Cortex of kidney (tissue), 1 donor: ENCODE results near the gene WDR91.

Experiments used
- DNase-seq: peaks from one replicate; lab custom pipeline; 2025; lab: John Stamatoyannopoulos, UW

The WDR91 gene

DNA sequence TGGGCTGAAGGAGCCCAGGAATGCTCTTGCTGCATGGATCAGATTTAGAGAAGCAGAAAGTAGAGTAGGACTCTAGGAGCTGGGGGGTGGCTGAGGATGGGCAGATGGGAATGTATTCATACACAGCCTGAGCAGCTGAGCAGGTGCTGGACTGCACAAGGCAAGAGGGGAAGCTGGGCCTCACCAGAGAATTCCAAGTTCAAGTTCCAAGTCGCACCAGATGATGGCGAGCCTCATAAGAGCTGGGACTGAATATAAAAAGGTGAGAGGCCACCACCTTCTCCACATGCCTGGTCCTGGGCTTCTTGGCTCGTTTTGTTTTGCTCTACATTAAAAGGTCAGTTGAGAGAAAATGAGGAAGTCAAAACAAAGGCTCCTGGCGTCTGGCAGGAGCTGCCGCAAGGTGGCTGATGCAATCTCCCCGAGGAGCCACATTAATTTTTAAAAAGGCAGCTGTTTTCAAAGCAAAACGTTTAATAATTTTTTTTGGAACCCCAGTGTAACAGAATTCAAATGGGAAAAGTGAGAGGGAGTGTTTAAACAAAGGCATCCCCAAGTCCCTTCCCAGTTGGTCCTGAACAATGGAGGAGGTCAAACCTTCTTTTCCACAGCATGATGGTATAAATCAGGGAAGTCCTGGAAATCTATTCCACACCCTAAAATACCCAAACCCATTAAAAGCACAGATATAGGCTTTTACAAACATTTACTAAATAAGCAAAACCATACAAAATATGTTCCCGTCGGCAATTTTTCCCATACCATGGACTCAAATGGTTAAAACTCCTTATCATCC is 50.3 kb downstream of the WDR91 start:
- DNase-seq, result no peak

DNA sequence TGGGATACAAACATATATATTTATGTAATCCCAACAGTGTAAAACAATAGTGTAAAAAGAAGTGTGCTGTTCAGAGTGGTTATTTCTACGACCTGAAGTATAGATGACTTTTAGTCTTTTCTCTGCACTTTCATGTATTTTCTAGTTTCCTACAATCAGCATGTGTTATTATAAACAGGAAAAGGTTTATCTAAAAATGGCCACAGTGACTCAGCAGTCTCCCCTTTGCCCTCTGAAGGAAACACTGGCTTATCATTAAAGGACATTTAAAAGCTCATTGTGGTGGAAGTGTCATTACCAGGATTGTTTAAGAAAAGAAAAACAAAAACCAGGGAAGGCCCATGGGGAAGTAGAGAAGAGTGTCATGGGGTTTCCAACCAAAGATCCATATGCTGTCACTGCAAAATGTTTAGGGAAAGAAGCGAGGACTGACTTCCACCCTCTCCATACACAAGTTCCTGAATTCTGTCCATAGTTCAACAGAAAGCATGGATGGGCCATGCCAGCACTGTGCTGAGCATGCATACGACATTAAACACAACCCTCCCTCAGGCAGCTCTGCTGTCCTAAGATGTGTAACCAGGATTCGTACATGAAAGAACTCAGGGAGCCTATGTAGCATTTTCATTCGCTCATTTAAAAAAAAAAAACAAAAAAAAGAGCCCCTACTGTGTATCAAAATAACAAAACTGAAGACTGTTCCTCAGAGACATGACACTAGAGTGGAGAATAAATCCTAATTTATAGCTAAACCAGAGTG is 51.0 kb downstream of the WDR91 start:
- no peak for DNase-seq

DNA sequence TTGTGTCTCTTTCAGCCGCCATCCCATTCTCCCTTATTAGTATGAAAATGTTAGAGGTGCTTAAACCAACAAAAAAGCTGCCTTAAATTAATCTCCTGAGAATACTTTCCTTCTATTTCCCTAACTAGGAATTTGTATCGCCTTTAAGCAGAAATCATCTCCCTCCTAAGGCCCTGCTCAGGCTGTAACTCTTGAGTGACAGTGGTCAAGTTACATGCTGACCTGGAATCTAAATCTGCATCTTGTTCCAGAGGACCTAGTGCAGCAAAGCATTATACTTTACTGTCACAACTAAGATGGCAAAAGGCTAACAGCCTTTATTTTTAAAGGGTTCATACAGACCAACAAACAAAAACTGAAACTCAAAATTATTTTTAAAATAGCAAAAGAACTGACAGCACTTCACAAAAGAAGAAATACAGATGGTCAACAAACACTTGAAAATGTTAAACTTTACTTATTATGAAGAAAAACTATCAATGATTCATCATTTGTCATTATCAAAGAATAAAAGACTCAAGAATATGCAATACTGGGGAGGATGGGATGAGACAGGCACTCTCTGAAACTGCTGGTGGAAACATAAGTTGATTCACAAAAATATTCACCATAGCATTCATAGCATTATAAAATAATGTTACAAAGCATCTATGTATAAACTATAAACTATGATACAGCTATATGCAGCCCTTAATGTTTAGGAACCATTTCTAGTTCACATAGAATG is 51.8 kb downstream of the WDR91 start:
- no peak for DNase-seq

DNA sequence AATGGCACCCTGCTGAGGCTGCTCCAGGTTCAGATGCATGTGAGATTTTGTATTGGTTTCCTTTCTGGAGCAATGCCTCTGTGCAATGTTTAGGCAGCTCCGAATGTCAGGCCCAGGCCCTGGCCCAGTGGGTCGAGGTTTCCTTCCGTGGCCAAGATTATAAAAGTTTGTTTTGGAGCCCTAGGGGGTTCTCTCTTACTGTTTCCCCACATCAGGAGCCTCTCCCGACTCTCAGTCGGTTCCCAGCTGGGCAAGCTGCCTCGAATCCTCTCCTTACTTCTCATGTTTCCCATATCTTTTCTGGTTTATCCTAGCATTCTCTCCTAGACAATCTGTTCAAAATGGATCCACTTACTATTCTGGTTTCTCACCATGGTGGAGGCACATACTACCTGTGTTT is 52.5 kb downstream of the WDR91 start:
- no peak for DNase-seq

DNA sequence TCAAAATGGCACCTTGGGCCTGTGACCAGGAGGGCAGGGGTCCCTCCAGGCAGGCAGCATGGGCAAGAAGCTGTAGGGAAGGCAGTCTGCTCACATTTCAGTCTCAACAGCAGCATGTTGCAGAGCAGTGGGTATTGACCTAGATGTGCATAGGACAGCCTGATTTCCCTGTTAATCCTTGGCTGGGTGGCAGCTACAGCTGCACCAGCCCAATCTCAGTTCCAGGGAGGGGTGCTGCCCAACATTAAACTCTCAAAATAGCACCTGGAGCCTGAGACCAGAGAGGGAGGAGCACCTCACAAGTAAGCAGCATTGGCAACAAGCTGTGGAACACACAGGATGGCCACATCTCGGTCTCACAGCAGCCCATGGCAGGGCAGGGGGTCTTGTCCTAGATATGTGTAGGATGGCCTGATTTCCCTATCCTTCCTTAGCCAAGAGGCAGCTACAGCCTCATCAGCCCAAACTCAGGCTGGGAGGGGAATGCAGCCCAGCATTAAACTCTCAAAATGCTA is 53.1 kb downstream of the WDR91 start:
- DNase-seq, result no peak

DNA sequence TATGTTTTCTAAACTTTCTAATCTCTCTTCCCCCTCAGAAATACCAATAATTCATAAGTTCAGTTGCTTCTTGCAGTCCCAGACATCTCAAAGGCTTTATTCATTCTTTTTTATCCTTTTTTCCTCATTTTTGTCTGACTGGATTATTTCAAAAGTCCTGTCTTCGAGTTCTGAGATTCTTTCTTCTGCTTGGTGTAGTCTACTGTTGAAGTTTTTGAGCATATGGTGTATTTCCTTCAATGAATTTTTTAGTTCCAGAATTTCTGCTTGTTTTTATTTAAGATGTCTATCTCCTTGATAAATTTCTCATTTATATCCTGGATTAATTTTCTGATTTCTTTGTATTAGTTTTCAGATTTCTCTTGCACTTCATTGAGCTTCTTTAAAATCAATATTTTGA is 55.0 kb downstream of the WDR91 start:
- DNase-seq, result no peak

DNA sequence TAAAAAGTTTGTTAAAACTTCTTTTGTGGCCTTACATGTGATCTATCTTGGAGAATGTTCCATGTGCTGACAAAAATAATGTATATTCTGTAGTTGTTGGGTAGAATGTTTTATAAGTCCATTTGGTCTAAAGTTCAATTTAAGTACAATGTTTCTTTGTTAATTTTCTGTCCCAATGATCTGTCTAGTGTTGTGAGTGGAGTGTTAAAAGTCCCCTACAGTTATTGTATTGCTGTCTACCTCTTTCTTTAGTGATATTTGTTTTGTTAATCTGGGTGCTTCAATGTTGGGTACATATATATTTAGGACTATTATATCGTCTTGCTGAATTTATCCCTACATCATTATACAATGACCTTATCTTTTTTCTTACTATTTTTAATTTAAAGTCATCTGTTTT is 56.6 kb downstream of the WDR91 start:
- no peak for DNase-seq

DNA sequence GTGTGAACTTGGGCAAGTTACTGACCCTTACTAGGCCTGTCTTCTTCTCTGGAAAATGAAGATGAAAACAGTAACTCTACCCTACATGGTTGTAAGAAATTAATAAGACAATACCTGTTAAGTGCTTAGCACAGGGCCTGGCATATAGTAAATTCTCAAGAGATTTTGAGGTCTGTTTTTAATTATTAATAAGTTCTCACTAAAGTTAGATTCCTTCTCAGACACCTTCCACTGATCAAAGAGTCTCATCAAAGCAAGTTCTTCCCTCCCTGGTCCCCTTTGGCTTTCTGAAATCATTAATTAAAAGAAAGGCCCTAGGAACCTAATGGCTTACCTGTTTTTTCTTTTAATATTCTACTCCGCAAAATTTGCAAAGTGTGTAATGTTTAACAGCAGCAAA is 58.9 kb downstream of the WDR91 start:
- no peak for DNase-seq

DNA sequence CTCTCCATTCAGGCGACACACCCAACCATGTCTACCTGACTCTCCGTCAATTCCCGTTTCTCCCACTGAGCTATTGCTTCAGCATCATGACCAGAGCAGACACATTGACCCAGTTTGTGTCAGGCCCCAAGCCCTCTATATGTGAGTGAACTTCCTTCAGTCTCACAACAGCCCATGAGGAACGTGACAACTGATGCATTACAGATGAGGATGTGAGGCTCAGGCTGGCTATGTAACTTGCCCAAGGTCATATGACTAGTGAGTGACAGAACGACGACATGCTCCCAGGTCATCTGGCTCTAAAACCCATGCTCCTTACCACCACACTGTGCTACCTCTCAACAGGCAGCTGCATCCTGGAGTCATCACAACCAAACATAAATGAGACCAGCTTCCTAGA is 59.8 kb downstream of the WDR91 start:
- no peak for DNase-seq

DNA sequence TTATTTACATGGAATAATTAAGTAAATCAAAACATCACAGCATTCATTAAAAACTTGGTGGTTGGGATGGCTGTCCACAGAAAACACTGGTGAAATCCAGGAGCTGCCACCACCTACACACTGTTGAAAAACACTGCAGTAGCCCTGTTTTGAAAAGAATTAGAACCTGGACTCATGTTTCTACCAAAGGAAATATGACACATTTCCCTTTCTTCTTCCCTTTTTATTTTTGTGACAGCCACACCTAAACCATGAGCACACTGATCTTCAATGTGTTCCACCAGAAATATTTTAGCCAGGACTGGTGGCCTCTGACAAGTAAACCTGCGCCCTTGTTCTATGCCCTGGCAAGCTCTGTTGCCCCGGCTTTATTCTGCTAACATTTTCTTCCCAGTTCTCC is 60.2 kb downstream of the WDR91 start:
- DNase-seq, result no peak

DNA sequence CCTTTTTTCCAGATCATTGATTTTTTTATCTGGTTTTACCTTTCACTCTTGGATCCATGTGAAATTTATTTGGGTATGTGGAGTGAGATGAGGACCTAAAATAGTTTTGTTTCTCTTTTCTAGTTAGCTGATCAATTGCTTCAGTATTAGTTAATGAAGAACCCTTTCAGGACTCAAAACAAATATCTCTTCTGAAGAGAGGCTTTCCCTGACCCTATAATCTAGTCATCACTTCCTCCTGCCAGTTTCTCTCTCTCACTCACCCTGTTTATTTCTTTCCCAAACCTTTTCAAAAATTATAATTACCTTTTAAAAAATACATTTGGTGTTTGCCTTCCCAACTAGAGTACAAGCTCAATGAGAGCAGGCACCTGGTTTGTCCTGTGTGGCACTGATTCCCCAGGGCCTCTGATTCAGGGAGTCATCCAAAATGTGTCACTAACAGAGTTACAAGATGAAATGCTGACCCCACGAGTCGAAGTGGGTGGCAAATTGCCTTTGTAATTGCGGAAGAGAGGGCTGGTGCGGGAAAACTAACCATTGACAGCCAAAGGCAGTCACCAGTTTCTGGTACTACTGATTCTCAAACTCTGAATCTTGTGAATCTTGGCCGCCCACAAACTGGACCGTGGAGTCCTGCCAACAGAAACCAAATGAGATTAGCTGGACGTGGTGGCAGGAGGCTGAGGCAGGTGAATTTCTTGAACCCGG is 61.1 kb downstream of the WDR91 start:
- DNase-seq, result no peak

DNA sequence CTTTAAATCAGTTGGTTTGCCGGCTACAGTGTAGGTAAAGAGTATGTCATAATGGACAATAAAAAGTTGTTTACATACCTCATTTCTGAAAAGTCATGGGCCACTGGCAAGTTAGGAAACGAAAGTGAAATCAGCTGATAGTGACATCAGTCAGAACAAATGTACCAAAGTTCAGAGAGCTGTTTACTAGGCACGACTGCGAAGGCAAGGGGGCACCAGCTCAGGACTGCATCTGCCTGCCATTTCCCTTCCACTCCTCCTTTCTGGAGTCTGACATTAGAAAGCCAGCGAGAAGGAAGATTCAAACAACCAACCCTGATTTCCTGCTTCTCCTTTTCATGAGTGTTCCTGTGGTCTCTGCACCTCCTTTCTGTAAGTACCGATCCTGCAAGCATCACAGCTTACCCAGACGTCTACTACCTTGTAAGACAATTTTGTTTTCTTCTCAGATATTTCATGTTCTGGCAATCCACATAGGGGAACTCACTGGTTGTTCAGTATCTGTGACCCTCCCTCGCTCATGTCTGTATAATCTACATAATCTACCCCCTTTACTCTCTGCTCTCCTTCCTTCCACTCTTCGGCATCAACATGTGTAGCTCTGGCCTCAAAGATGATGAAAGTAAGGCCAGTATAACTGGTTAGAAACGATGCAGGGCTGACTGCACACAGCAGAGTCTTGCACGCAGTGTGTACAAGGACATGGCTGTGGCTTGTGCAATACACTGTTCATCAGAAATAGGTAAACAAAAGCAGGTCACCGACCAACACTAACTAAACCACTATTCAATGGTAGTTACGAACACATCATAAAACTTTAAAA is 63.2 kb downstream of the WDR91 start, which contains the start of gene TMEM140:
Gene TMEM140 (plus strand): TSS at position 174 of the 823 bp plus-strand sequence. CDS start 16,370 bp downstream, outside the sequence.
- DNase-seq, result no peak

DNA sequence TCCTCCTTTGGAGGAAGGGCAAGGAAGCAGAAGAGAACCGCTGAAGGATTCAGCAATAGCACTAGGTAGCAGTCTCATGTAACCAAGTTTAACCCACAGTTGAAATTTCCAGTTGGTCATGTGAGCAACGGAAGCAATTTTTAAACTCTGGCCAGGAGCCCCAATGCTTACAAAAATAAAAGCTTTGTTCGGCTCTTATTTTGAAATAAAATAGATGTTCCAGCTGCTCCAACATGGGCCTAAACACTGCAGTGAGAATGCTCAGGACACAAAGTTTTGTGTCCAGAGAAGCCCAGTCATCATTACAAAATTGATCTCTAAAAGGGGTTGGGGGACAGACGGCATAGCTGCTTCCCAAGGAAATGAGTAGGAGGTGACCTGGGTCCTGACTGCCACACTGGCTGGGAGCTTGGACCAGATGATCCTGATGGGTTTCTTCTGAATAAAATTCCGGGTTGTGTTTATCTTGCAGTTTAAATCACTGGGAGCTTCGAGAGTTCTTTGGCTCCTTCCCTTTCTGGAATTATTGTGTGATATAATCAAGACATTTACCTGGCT is 63.9 kb downstream of the WDR91 start:
- DNase-seq, result no peak

DNA sequence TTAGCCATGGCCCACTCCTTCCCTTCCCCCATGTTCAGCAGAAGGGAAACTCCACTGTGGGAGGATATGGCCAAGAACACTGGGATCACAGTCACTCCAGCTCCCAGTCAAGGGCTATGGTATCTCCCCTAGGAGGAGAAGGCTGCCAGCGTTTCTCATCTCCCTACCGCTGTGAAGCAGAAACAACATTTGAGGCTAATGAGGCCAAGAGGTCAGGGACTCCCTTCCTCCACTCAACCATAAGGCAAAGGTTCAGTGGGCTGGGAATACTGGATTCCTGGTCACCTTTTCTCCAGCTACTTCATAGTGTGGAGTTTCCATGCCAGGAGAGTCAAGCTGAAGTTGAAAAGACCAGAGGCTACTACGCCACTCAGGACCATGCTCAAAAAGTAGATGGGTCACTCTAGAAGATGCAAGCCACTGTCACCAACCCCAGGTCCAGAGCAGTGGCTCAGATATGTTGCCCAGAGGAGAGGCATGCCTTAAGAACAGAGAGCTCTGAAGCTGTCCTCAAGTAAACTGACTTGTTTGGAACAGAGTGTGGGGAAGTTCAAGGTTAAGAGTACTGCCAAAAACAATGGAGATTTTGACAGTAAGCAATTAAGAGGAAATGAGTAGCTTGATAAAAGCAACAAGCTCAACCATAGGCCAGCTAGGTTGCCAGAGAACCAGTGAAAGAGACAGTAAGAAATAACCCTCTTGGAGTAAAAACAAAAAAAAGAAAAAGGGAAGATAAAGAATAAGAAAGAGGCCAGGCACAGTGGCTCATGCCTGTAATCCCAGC is 67.2 kb downstream of the WDR91 start:
- DNase-seq, result no peak
